SK-N-SH (cell line): ENCODE results near the gene CCM2. TPM values are rescaled to one million over a fixed set of nuclear protein-coding genes. Genes with fewer than 3 reads are reported as not detected.

ENCODE experiments used
- CTCF ChIA-PET: fragments of 300-600, 350-600 bp; formaldehyde crosslinking; extraction: SDS; loops from one replicate; lab custom pipeline; 2021; lab: Yijun Ruan, JAX
- POLR2A ChIA-PET: fragments of 350-600 bp; sonication (Branson Sonifier 250); formaldehyde crosslinking; extraction: SDS; loops from one replicate; lab custom pipeline; 2020; ENCODE audit warnings: antibody characterized with exemption, inconsistent platforms; lab: Yijun Ruan, JAX
- DNase-seq: peaks from one replicate; pipeline ENCODE4 v3.0.0; 2012
- H2AFZ ChIP-seq: fragments of 200-600 bp; sonication (generic); 2 replicates; pipeline ENCODE4 v1.8.1; 2016; ENCODE audit warnings: antibody characterized with exemption, mild to moderate bottlenecking, low read depth
- H3F3A ChIP-seq: fragments of 200-600 bp; sonication (generic); replicated peaks from 2 replicates; pipeline ENCODE3; 2016; ENCODE audit warnings: antibody characterized with exemption, mild to moderate bottlenecking; ENCODE audit not compliant: insufficient read depth
- H3K27ac ChIP-seq, 2 experiments: fragments of 200-500 bp in 1 of 2; fragments of 200-600 bp in 1 of 2; sonication (Bioruptor generic) in 1 of 2; sonication (generic), shearing (Covaris generic) in 1 of 2; 2 replicates each; pipeline versions ENCODE4 v1.5.1 to v1.6.1; 2014 to 2016; ENCODE audit warnings: low read depth in 2 of 2, inconsistent platforms in 1 of 2, low read length in 1 of 2, mild to moderate bottlenecking in 1 of 2, mixed read lengths in 1 of 2
- H3K27me3 ChIP-seq: fragments of 200-600 bp; sonication (generic), shearing (Covaris generic); 2 replicates; pipeline ENCODE4 v1.6.1; 2016; ENCODE audit warnings: mixed run types; ENCODE audit not compliant: insufficient read depth
- H3K36me3 ChIP-seq, 2 experiments: fragments of 200-500 bp in 1 of 2; fragments of 200-600 bp in 1 of 2; sonication (Bioruptor generic) in 1 of 2; sonication (generic) in 1 of 2; replicated peaks in 1 of 2; 2 replicates each; pipeline versions ENCODE3 to v1.5.1; 2014 to 2016; ENCODE audit warnings: low read length in 1 of 2, mild to moderate bottlenecking in 1 of 2; ENCODE audit not compliant: insufficient read depth in 2 of 2, control insufficient read depth in 1 of 2
- H3K4me1 ChIP-seq, 2 experiments: fragments of 200-500 bp in 1 of 2; fragments of 200-600 bp in 1 of 2; sonication (Bioruptor generic) in 1 of 2; sonication (generic), shearing (Covaris generic) in 1 of 2; 2 replicates each; pipeline versions ENCODE4 v1.5.1 to v1.6.1; 2014 to 2016; ENCODE audit warnings: low read depth in 1 of 2, low read length in 1 of 2, mixed run types in 1 of 2; ENCODE audit not compliant: insufficient read depth in 2 of 2, control insufficient read depth in 1 of 2
- H3K4me2 ChIP-seq: fragments of 200-600 bp; sonication (generic), shearing (Covaris generic); 2 replicates; pipeline ENCODE4 v1.6.1; 2017; ENCODE audit warnings: mixed run types
- H3K4me3 ChIP-seq, 2 experiments: fragments of 200-500 bp in 1 of 2; fragments of 200-600 bp in 1 of 2; sonication (Bioruptor generic) in 1 of 2; sonication (generic), shearing (Covaris generic) in 1 of 2; 2 replicates each; pipeline versions ENCODE4 v1.5.1 to v1.8.1; 2014 to 2016; ENCODE audit warnings: low read depth in 2 of 2, inconsistent platforms in 1 of 2, low read length in 1 of 2, mild to moderate bottlenecking in 1 of 2, mixed read lengths in 1 of 2, moderate library complexity in 1 of 2
- H3K79me2 ChIP-seq: fragments of 200-600 bp; sonication (generic); 2 replicates; pipeline ENCODE4 v1.8.1; 2017; ENCODE audit warnings: mild to moderate bottlenecking; ENCODE audit not compliant: insufficient read depth
- H3K9ac ChIP-seq: fragments of 200-600 bp; sonication (generic); 2 replicates; pipeline ENCODE4 v1.6.1; 2017; ENCODE audit warnings: mixed run types
- H3K9me2 ChIP-seq: fragments of 200-600 bp; sonication (generic); 2 replicates; pipeline ENCODE4 v1.6.1; 2017; ENCODE audit warnings: mixed run types
- H3K9me3 ChIP-seq: fragments of 200-600 bp; sonication (generic); 2 replicates; pipeline ENCODE4 v1.6.1; 2017; ENCODE audit warnings: mixed run types, mild to moderate bottlenecking, moderate library complexity
- H4K20me1 ChIP-seq: fragments of 200-600 bp; sonication (generic); 2 replicates; pipeline ENCODE4 v1.6.1; 2017; ENCODE audit warnings: mild to moderate bottlenecking, mixed run types; ENCODE audit not compliant: insufficient read depth
- CHD2 ChIP-seq: fragments of 150-350 bp; IDR thresholded peaks from 2 replicates; pipeline ENCODE4 v1.6.1; 2018; ENCODE audit warnings: low read length; ENCODE audit not compliant: partially characterized antibody
- CTCF ChIP-seq: fragments of 200-600 bp; sonication (generic); IDR thresholded peaks from 2 replicates; pipeline ENCODE4 v1.6.1; 2017; ENCODE audit warnings: antibody characterized with exemption, mild to moderate bottlenecking, moderate library complexity
- FOSL2 ChIP-seq: IDR thresholded peaks from 2 replicates; pipeline ENCODE4 v1.4.0; 2012; ENCODE audit warnings: low read depth, mild to moderate bottlenecking, moderate library complexity, borderline replicate concordance
- GABPA ChIP-seq: IDR thresholded peaks from 2 replicates; pipeline ENCODE4 v1.4.0; 2012; ENCODE audit warnings: low read depth, mild to moderate bottlenecking
- NRF1 ChIP-seq: IDR thresholded peaks from 2 replicates; pipeline ENCODE4 v1.6.1; 2012; ENCODE audit warnings: low read depth, mild to moderate bottlenecking, low read length
- RCOR1 ChIP-seq: fragments of 150-350 bp; IDR thresholded peaks from 2 replicates; pipeline ENCODE4 v1.6.1; 2017; ENCODE audit warnings: antibody characterized with exemption, low read length
- RFX5 ChIP-seq: IDR thresholded peaks from 2 replicates; pipeline ENCODE4 v1.6.1; 2012; ENCODE audit warnings: mild to moderate bottlenecking, improper control_type of control experiment, low read length
- SIN3A ChIP-seq: IDR thresholded peaks from 2 replicates; pipeline ENCODE4 v1.6.1; 2012; ENCODE audit warnings: low read depth, mild to moderate bottlenecking, low read length, moderate library complexity, borderline replicate concordance
- SMC3 ChIP-seq: IDR thresholded peaks from 2 replicates; pipeline ENCODE4 v1.6.1; 2012; ENCODE audit warnings: low read depth, low read length, improper control_type of control experiment
- TEAD4 ChIP-seq: IDR thresholded peaks from 2 replicates; pipeline ENCODE4 v1.4.0; 2012; ENCODE audit warnings: mild to moderate bottlenecking, borderline replicate concordance; ENCODE audit not compliant: insufficient read depth
- USF1 ChIP-seq: IDR thresholded peaks from 2 replicates; pipeline ENCODE4 v1.4.0; 2012; ENCODE audit warnings: low read depth, borderline replicate concordance
- WGBS: methylation state at CpG from one replicate; pipeline ENCODE4 v1.1.6; 2017; ENCODE audit warnings: low lambda C conversion rate; 5-methylcytosine and 5-hydroxymethylcytosine counted together
- polyA plus RNA-seq, 3 experiments: library from polyadenylated mRNA; depleted of rRNA; stranded (reverse); fragments of >200 nt; gene quantifications; 2 replicates each; pipeline ENCODE4 v1.2.3, GENCODE V29; 2012
- TF ChIP-seq, protein P1 (sequence below): IDR thresholded peaks from 2 replicates; pipeline ENCODE4 v1.4.0; 2012; ENCODE audit warnings: low read depth

CCM2 gene
- polyA plus RNA-seq, 1 of the 3 experiments (the other 2 are of a cell fraction) = 83.2 TPM

DNA sequence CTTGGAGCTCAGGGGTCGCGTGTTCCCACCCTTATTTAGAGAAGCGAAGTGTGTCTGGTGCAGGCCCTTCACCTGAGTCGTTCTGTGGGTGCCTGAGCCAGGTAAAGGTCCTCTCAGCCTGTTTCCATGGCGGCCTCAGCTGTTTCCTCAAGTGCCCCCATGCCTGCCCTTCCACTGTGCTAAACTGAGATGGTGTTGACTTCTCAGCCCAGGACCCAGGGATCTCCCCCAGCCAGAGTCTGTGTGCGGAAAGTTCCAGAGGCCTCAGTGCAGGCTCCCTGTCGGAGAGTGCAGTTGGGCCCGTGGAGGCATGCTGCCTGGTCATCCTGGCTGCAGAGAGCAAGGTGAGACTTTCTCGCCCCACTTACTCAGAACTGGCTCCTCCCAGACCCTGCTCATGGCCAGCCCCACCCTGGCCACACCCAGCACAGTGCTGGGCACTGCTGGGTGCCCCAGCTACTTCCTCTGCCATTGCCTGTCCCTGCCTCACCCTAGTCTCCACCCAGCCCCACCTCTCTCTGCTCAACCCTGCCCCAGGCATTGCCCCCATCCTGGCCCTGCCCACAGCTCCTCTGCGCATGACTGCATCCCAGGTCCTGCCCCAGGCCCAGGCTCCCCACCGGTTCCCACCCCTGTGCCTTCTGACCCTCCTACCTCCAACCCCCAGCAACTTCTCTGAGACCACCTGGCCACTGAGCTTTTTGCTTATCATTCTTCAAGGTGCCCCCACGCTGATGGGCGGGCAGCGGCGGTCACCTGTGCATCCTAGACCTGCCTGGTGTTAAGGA is 68.4 kb downstream of the CCM2 start (continued):
- TF ChIP-seq RFX5 (no peak), SIN3A (no peak)
- TF ChIP-seq, protein P1, sequence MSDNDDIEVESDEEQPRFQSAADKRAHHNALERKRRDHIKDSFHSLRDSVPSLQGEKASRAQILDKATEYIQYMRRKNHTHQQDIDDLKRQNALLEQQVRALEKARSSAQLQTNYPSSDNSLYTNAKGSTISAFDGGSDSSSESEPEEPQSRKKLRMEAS = no peak

- H3F3A ChIP-seq = no peaks in the 10 kb centered on the region
- TF ChIP-seq CTCF (peak; percentile 9; the same call in 1 of the 2 replicates), SMC3 (no peak)
- H3K4me1 ChIP-seq = peaks cover 0 to 35% of the 10 kb centered on the region in 2 experiments; a peak in 1 of 4 replicates
- H3K27ac ChIP-seq = no peak overlapping the region; a peak in 1 of 4 replicates
- H3K36me3 ChIP-seq = peaks cover 21 to 60% of the 10 kb centered on the region in 2 experiments
- no peak overlapping the region for H3K4me3 ChIP-seq
- no peak overlapping the region for H3K4me2 ChIP-seq
- peaks cover 17% of the 10 kb centered on the region for H3K79me2 ChIP-seq
- CTCF ChIA-PET = interaction anchor here (1.2 to 3.0 kb wide), 4 partner anchors 15 to 96 kb away, joined by 3 to 14 read pairs (median 5); no protein-coding TSS in a partner anchor
- H3K9me2 ChIP-seq = no peaks in the 10 kb centered on the region
- WGBS = 94% methylated on average over 15 of the region's 15 CpGs
- no peaks in the 10 kb centered on the region for H3K27me3 ChIP-seq
- peaks cover 5% of the 10 kb centered on the region for H4K20me1 ChIP-seq
- H3K9me3 ChIP-seq = no peaks in the 10 kb centered on the region
- H2AFZ ChIP-seq = no peak overlapping the region
- no peak for DNase-seq
- no peak overlapping the region for H3K9ac ChIP-seq
- POLR2A ChIA-PET = interaction anchor here (1.4 kb wide), 1 partner anchor 42 kb away, joined by 4 read pairs; the partner anchor contains the start of gene TBRG4
Observed at GRCh38 chr7:45069444-45070253, 69.6 kb downstream of the CCM2 start.

GRCh38 chr7:45070254-45070642 is 70.2 kb downstream of the CCM2 start:
- POLR2A ChIA-PET = interaction anchor here (1.4 kb wide), 1 partner anchor 41 kb away, joined by 4 read pairs; the partner anchor contains the start of gene TBRG4
- CTCF ChIA-PET = interaction anchor here (1.2 to 6.6 kb wide), 5 partner anchors 15 to 96 kb away, joined by 3 to 36 read pairs (median 5); no protein-coding TSS in a partner anchor
- peaks cover 0 to 40% of the 10 kb centered on the region in 2 experiments; a peak in 1 of 4 replicates for H3K4me1 ChIP-seq
- H3K9ac ChIP-seq = no peak overlapping the region
- peaks cover 12% of the 10 kb centered on the region for H3K79me2 ChIP-seq
- no peak overlapping the region for H3K4me2 ChIP-seq
- 100% methylated on average over 1 of the region's 1 CpG for WGBS
- H2AFZ ChIP-seq = no peak overlapping the region
- H3K36me3 ChIP-seq = peaks cover 17 to 61% of the 10 kb centered on the region in 2 experiments
- TF ChIP-seq FOSL2 = no peak
- TF ChIP-seq GABPA = no peak
- TF ChIP-seq TEAD4 = no peak
- no peak for TF ChIP-seq USF1
- no peak for TF ChIP-seq CHD2
- TF ChIP-seq NRF1 = no peak
- no peak for TF ChIP-seq RCOR1
- no peaks in the 10 kb centered on the region for H3K27me3 ChIP-seq
- no peaks in the 10 kb centered on the region for H3K9me3 ChIP-seq
- H4K20me1 ChIP-seq = peaks cover 5% of the 10 kb centered on the region
- no peaks in the 10 kb centered on the region for H3K9me2 ChIP-seq
- H3F3A ChIP-seq = no peaks in the 10 kb centered on the region
- no peak overlapping the region for H3K4me3 ChIP-seq
- DNase-seq = no peak
- H3K27ac ChIP-seq = no peak overlapping the region
